Adrenal gland (tissue), 12 donors: ENCODE measurements around the gene HES4. TPM values are rescaled to one million over a fixed set of nuclear protein-coding genes. Genes with fewer than 3 reads are reported as not detected.

Experiments
- DNase-seq, 7 donors: peaks; one replicate each; pipeline ENCODE4 v3.0.0-alpha.2; 2019 to 2020
- H3K27ac ChIP-seq, 5 donors: fragments of 200-600 bp; sonication (generic) in 4 of 5; 1 replicate in 3 of 5; 2 replicates in 2 of 5; pipeline versions ENCODE4 v1.5.1 to v1.8.0; 2016 to 2020; ENCODE audit warnings: mild to moderate bottlenecking in 1 of 5
- H3K27me3 ChIP-seq: fragments of 200-600 bp; 2 replicates; pipeline ENCODE4 v1.8.0; 2021
- H3K36me3 ChIP-seq, 2 donors: fragments of 200-600 bp; replicated peaks in 1 of 2; 1 replicate in 1 of 2; 2 replicates in 1 of 2; pipeline versions ENCODE4 v1.5.1 to v1.8.0; 2018 to 2022
- H3K4me1 ChIP-seq, 2 donors: fragments of 200-600 bp; replicated peaks in 1 of 2; 1 replicate in 1 of 2; 2 replicates in 1 of 2; pipeline versions ENCODE4 v1.5.1 to v1.8.0; 2018 to 2021
- H3K4me3 ChIP-seq, 4 donors: fragments of 200-600 bp; sonication (generic) in 3 of 4; one replicate each; pipeline ENCODE4 v1.5.1; 2016 to 2018
- H3K9me3 ChIP-seq, 3 donors: fragments of 200-600 bp; sonication (generic) in 1 of 3; replicated peaks in 1 of 3; 1 replicate in 2 of 3; 2 replicates in 1 of 3; pipeline versions ENCODE4 v1.5.1 to v1.8.0; 2016 to 2021
- CTCF ChIP-seq, 6 experiments: fragments of 450-650 bp in 4 of 6; fragments of 200-600 bp in 2 of 6; sonication (generic) in 1 of 6; IDR thresholded peaks; 1 replicate in 5 of 6; 2 replicates in 1 of 6; pipeline versions ENCODE4 v1.5.1 to v1.8.0; 2016 to 2021; ENCODE audit warnings: antibody characterized with exemption in 6 of 6, mild to moderate bottlenecking in 2 of 6, moderate library complexity in 1 of 6
- POLR2A ChIP-seq, 2 donors: fragments of 450-650 bp; IDR thresholded peaks; one replicate each; pipeline ENCODE4 v1.6.1; 2017; ENCODE audit warnings: antibody characterized with exemption in 2 of 2, mild to moderate bottlenecking in 2 of 2, moderate library complexity in 1 of 2
- WGBS, 4 donors: extraction: QIAGEN DNeasy Blood & Tissue Kit in 2 of 4; methylation state at CpG; one replicate each; pipeline versions ENCODE4 v1.1.5 to v1.1.7; 2013 to 2017; 5-methylcytosine and 5-hydroxymethylcytosine counted together
- intact Hi-C, 2 donors: fragments of 100-400 bp; cut with DNase I; formaldehyde crosslinking; loops; one replicate each; pipeline versions ENCODE4 v1.14.1 to v1.15.0; 2022 to 2023
- polyA plus RNA-seq, 3 donors: library from polyadenylated mRNA; stranded (reverse); fragments of 200-250 nt in 2 of 3; fragments of 350-450 nt in 1 of 3; fragmentation: Illumina TruSeq in 1 of 3; extraction: RNeasy Lipid Tissue Mini Kit (QIAGEN cat#74804) in 1 of 3; gene quantifications; one replicate each; pipeline ENCODE4 v1.2.3, GENCODE V29; 2013 to 2014
- total RNA-seq, 9 donors: library from RNA; depleted of rRNA in 4 of 9; stranded (reverse); fragments of >200 nt in 4 of 9; fragments of 120-200 nt in 1 of 9; fragmentation: NEBNext Ultra II Directional in 1 of 9; extraction: Animal tissue kit (Norgen Biotek cat#: 25700) in 1 of 9; gene quantifications; one replicate each; pipeline versions ENCODE4 v1.1.0 to v1.2.4, GENCODE V29; 2013 to 2023
- donor health status: healthy with polysubstance abuse.
- donor health status: Bipolar disorder and iron deficiency.
- donor health status: DM: yes; HTN: yes; CAD: no.
- donor health status: DM: no; HTN: no; CAD: no.
- donor health status: DM: no; HTN: no; CAD: no.
- donor health status: DM: yes; HTN: yes; CAD: no.

HES4 gene
- total and polyA plus RNA-seq, 12 donors, result 3.1 to 29.8 (median 6.4) TPM; not detected in 1

- Histone ChIP-seq H3K9me3 (no peaks in the 10 kb centered on the region), H3K27me3 (peaks cover 65% of the 10 kb centered on the region), H3K4me3 (peak overlapping the region in 1 of 4 donors; percentile 64), H3K36me3 (no peaks in the 10 kb centered on the region), H3K27ac (peak overlapping the region in 3 of 5 donors; percentile 14 to 91 (median 89)), H3K4me1 (peaks cover 13 to 43% of the 10 kb centered on the region in 2 donors)
- DNase-seq, result peak in 1 of 7 donors; percentile 8
- peak in 1 of 6 experiments; percentile 0 for TF ChIP-seq CTCF (IDR thresholded peaks at IDR 0.05)
- TF ChIP-seq POLR2A (IDR thresholded peaks at IDR 0.05), result no peak
- intact Hi-C loops, result no loop called here
- WGBS, 4 donors, result 2 to 5% (median 3%) methylated on average over 14 to 58 of the region's 58 CpGs
Measured at GRCh38 chr1:1001057-1001783, 1.3 kb upstream of the HES4 start.

- H3K9me3 ChIP-seq, result no peaks in the 10 kb centered on the region
- 1 to 20% (median 3%) methylated on average over 1 to 75 of the region's 75 CpGs for WGBS, 4 donors
- TF ChIP-seq CTCF (IDR thresholded peaks at IDR 0.05), result peak in 1 of 6 experiments; percentile 3
- no peak for TF ChIP-seq POLR2A (IDR thresholded peaks at IDR 0.05)
- peak overlapping the region in 4 of 5 donors; percentile 56 to 91 (median 88) for H3K27ac ChIP-seq
- intact Hi-C loops, result no loop called here
- H3K36me3 ChIP-seq, result no peaks in the 10 kb centered on the region
- peaks cover 62% of the 10 kb centered on the region for H3K27me3 ChIP-seq
- H3K4me3 ChIP-seq, result peak overlapping the region in 2 of 4 donors; percentile 26 to 64
- peak in 6 of 7 donors; percentile 49 to 79 (median 66) for DNase-seq
- H3K4me1 ChIP-seq, result peaks cover 13 to 43% of the 10 kb centered on the region in 2 donors
Measured at GRCh38 chr1:1000357-1001056, 610 bp upstream of the HES4 start.

GRCh38 chr1:998995-999724 lies 737 bp downstream of the HES4 start:
- Histone ChIP-seq H3K36me3 (no peaks in the 10 kb centered on the region), H3K9me3 (no peaks in the 10 kb centered on the region), H3K27me3 (peaks cover 60% of the 10 kb centered on the region), H3K27ac (no peak overlapping the region), H3K4me1 (peaks cover 4 to 32% of the 10 kb centered on the region in 2 donors), H3K4me3 (peak overlapping the region in 2 of 4 donors; percentile 5 to 64)
- 1 to 3% (median 1%) methylated on average over 5 to 82 of the region's 86 CpGs for WGBS, 4 donors
- DNase-seq, result peak in 2 of 7 donors; percentile 10 to 28
- TF ChIP-seq POLR2A (IDR thresholded peaks at IDR 0.05) (no peak), CTCF (IDR thresholded peaks at IDR 0.05) (no peak)
- intact Hi-C loops, result no loop called here

GRCh38 chr1:998745-998994 lies 1.2 kb downstream of the HES4 start:
- Histone ChIP-seq H3K9me3 (no peaks in the 10 kb centered on the region), H3K4me3 (peak overlapping the region in 1 of 4 donors; percentile 64), H3K27me3 (peaks cover 56% of the 10 kb centered on the region), H3K36me3 (no peaks in the 10 kb centered on the region), H3K27ac (no peak overlapping the region), H3K4me1 (peaks cover 4 to 32% of the 10 kb centered on the region in 2 donors)
- intact Hi-C loops, result no loop called here
- 0 to 1% (median 0%) methylated on average over 1 to 27 of the region's 27 CpGs; no CpG with 5 or more reads in 1 of the 4 donors for WGBS, 4 donors
- no peak for TF ChIP-seq CTCF (IDR thresholded peaks at IDR 0.05)
- TF ChIP-seq POLR2A (IDR thresholded peaks at IDR 0.05), result no peak
- DNase-seq, result no peak
